Measurements from ENCODE around the gene TRAPPC1.

DNA sequence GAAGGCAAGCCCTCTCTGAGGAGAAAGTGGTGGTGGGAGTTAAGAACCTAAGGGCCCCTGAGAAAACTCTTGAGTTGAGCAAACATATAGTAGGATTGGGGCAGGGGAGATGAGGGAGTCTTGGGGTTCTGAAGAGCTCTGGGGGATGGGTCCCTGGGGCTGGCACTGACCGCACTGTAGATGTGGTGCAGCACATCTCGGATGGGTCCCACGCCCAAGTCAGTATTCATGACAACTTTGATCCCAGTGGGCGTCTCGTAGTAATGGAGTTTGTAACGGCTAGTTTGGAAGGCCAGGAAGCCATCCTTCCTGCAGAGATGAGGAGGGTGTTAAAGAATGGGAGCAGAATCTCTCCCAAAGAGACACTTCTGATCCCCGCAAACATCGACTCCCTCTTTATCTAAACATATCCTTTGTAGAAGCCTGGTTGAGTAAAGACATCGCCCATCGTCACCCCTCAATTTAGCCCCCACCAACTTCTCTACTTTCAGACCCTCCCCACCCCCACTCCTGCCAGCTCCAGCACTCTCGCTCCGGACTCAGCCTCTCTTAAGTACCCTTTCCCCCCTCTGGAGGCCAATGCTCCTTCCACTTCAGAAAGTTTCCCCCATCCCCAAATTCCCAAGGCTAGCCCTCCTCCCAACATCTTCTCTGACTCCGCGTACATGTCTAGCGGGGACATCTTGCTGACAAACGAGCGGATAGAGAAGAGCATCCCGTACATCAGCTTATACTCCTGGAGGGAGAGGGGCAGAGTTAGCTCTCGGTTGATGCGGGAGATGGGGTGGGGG lies 710 bp downstream of the TRAPPC1 start:
- TF ChIP-seq POLR2AphosphoS5 (IDR thresholded peaks at IDR 0.05; ENCODE audit: low read depth, low read length) (no peak), SIN3A (IDR thresholded peaks at IDR 0.05; ENCODE audit: borderline replicate concordance, insufficient read depth, low read length) (no peak), REST (IDR thresholded peaks at IDR 0.05; ENCODE audit: insufficient read depth in 1 of 2, low read depth in 2 of 2, low read length in 2 of 2) (no peak), FOXP2 (optimal IDR thresholded peaks at IDR 0.05; ENCODE audit: borderline replicate concordance, extremely low read depth, extremely low read length, insufficient read depth) (no peak), TAF1 (IDR thresholded peaks at IDR 0.05; ENCODE audit: borderline replicate concordance, insufficient read depth, low read length) (no peak)

All from PFSK-1 (cell line).